Neural crest cell (in vitro differentiated cells): ENCODE measurements around the gene TEDC2. TPM values are rescaled to one million over a fixed set of nuclear protein-coding genes. Genes with fewer than 3 reads are reported as not detected.

Source experiments
- DNase-seq: peaks from one replicate; pipeline ENCODE4 v3.0.0; 2021; ENCODE audit warnings: low read depth, mixed read lengths, low spot score
- H3K27ac Mint-ChIP-seq: one replicate; pipeline ENCODE4 v1.8.0; 2021; ENCODE audit warnings: mild to moderate bottlenecking, mixed read lengths; ENCODE audit not compliant: unreplicated experiment
- H3K27me3 Mint-ChIP-seq: 2 replicates; pipeline ENCODE4 v1.8.0; 2021; ENCODE audit warnings: low read depth, mild to moderate bottlenecking, mixed read lengths
- H3K36me3 Mint-ChIP-seq: 2 replicates; pipeline ENCODE4 v1.8.0; 2021; ENCODE audit warnings: low read depth, mild to moderate bottlenecking, mixed read lengths
- H3K4me1 Mint-ChIP-seq: 2 replicates; pipeline ENCODE4 v1.8.0; 2021; ENCODE audit warnings: mixed read lengths
- H3K4me3 Mint-ChIP-seq: one replicate; pipeline ENCODE4 v1.8.0; 2021; ENCODE audit warnings: mild to moderate bottlenecking, mixed read lengths
- H3K9me3 Mint-ChIP-seq: 2 replicates; pipeline ENCODE4 v1.8.0; 2021; ENCODE audit warnings: mixed read lengths
- CTCF ChIP-seq: fragments of 200-600 bp; sonication (generic); conservative IDR thresholded peaks from 2 replicates; pipeline ENCODE4 v1.5.0; 2021; ENCODE audit warnings: antibody characterized with exemption, mild to moderate bottlenecking
- total RNA-seq: library from RNA; stranded (reverse); gene quantifications from 2 replicates; pipeline ENCODE4 v1.2.1, GENCODE V29; 2021

TEDC2 gene
- total RNA-seq, 1 donor from 2014 or later = 66.5 TPM

GRCh38 chr16:2447920-2448583 lies 11.9 kb upstream of the TEDC2 start:
- Mint-ChIP-seq H3K4me3 (no peak overlapping the region), H3K4me1 (no peaks in the 10 kb centered on the region), H3K27me3 (no peaks in the 10 kb centered on the region), H3K9me3 (no peaks in the 10 kb centered on the region), H3K27ac (no peak overlapping the region), H3K36me3 (peaks cover 14% of the 10 kb centered on the region)
- DNase-seq = no peak
- no peak for TF ChIP-seq CTCF

- Mint-ChIP-seq H3K27me3 (no peaks in the 10 kb centered on the region), H3K4me1 (peaks cover 4% of the 10 kb centered on the region), H3K36me3 (peaks cover 17% of the 10 kb centered on the region), H3K4me3 (no peak overlapping the region), H3K9me3 (no peaks in the 10 kb centered on the region), H3K27ac (no peak overlapping the region)
- no peak for DNase-seq
- no peak for TF ChIP-seq CTCF
These were observed 10.8 kb upstream of the TEDC2 start for GRCh38 chr16:2449118-2449517.

GRCh38 chr16:2450535-2450934 lies 9.4 kb upstream of the TEDC2 start:
- no peak for DNase-seq
- no peak overlapping the region for H3K27ac Mint-ChIP-seq
- no peaks in the 10 kb centered on the region for H3K9me3 Mint-ChIP-seq
- no peak overlapping the region for H3K4me3 Mint-ChIP-seq
- TF ChIP-seq CTCF = no peak
- H3K36me3 Mint-ChIP-seq = peaks cover 17% of the 10 kb centered on the region
- peaks cover 4% of the 10 kb centered on the region for H3K4me1 Mint-ChIP-seq
- H3K27me3 Mint-ChIP-seq = no peaks in the 10 kb centered on the region

- Mint-ChIP-seq H3K36me3 (peaks cover 17% of the 10 kb centered on the region), H3K9me3 (no peaks in the 10 kb centered on the region), H3K4me3 (no peak overlapping the region), H3K4me1 (peaks cover 4% of the 10 kb centered on the region), H3K27me3 (no peaks in the 10 kb centered on the region), H3K27ac (no peak overlapping the region)
- no peak for DNase-seq
- TF ChIP-seq CTCF = no peak
These were observed 8.9 kb upstream of the TEDC2 start for GRCh38 chr16:2450975-2451381.

- DNase-seq = no peak
- Mint-ChIP-seq H3K27me3 (no peaks in the 10 kb centered on the region), H3K36me3 (peaks cover 11% of the 10 kb centered on the region), H3K27ac (peak overlapping the region; percentile 35), H3K4me1 (peaks cover 4% of the 10 kb centered on the region), H3K4me3 (no peak overlapping the region), H3K9me3 (no peaks in the 10 kb centered on the region)
- no peak for TF ChIP-seq CTCF
These were observed 8.0 kb upstream of the TEDC2 start for GRCh38 chr16:2451851-2452320.
